ENCODE results near the gene TUG1.

GRCh38 chr22:30982512-30982911 lies 13.4 kb downstream of the TUG1 start:
- TF ChIP-seq MAX (IDR thresholded peaks at IDR 0.05): no peak
- TF ChIP-seq REST (IDR thresholded peaks at IDR 0.05; ENCODE audit: low read depth): no peak
- TF ChIP-seq EP300 (IDR thresholded peaks at IDR 0.05; ENCODE audit: borderline replicate concordance): no peak
- no peak for TF ChIP-seq CEBPB (IDR thresholded peaks at IDR 0.05)
- no peak for TF ChIP-seq TAF1 (IDR thresholded peaks at IDR 0.05; ENCODE audit: low read depth)
- no peak for TF ChIP-seq YY1 (IDR thresholded peaks at IDR 0.05; ENCODE audit: low read depth)

All from Ishikawa (cell line).